GM18517 (cell line): Measurements from ENCODE around the gene CRIM1.

ENCODE experiments used
- ATAC-seq: cut with Tn5 transposase; IDR thresholded peaks from one replicate; pipeline ENCODE4 v1.9.1; 2021; ENCODE audit warnings: mild to moderate bottlenecking, moderate library complexity; ENCODE audit not compliant: unreplicated experiment

The CRIM1 gene

GRCh38 chr2:36572054-36572718, 216.6 kb downstream of the CRIM1 start:
- ATAC-seq = no peak

DNA sequence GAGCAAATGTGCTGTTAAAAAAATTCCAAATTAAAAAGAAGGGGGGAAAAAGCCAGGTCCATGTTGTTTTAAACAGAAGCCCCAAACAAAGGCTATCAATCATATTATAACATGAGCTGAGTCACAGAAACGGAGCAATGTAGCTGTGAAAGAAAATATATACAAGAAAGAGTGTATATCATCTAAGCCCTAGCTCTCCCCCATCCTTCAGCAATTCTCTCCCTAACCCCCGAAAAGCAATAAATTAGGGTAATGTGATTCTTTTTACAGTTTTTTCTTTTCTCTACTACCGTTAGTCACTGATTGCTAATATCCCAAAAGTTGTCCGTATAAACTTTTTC, 217.1 kb downstream of the CRIM1 start:
- ATAC-seq = no peak

DNA sequence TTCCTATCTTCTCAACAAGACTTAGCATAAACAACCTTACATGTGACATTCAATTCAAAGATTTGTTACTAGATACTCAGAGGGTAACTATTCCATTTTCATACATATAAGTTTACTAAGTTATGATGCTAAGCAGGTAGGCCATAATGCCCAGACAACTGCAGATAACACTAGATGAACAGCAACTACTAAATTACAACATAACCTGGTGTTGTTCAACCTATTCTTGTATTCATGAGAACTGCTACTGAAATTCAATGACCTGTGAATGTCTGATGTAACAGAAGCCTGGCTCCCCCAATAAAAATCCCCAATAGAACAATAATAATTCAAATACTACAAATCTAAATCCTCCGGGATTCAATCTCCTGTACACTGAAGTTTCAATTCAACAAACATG, 217.6 kb downstream of the CRIM1 start:
- ATAC-seq = no peak

- ATAC-seq = no peak
Measured at GRCh38 chr2:36574560-36574959, 219.0 kb downstream of the CRIM1 start.

DNA sequence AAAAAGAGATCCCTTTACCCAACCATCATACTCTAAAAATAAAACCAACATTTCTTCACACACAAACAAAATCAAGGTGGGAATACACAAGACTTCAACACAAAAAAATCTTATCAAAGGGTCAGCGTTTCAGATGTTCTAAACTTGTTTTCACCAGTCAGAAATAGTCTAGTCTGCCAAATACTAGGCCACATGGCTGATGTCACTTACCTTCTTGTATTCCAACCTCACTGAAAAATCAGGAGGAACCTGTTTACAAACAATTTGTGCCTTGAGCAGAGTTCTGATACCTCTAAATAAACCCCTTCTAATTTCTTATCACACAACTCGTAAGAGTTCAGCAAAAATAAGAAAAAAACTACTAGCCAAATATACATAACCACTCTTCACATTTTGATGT, 222.3 kb downstream of the CRIM1 start:
- ATAC-seq = no peak

GRCh38 chr2:36578343-36579296, 223.0 kb downstream of the CRIM1 start:
- ATAC-seq = no peak

GRCh38 chr2:36579297-36579664, 223.7 kb downstream of the CRIM1 start:
- no peak for ATAC-seq

DNA sequence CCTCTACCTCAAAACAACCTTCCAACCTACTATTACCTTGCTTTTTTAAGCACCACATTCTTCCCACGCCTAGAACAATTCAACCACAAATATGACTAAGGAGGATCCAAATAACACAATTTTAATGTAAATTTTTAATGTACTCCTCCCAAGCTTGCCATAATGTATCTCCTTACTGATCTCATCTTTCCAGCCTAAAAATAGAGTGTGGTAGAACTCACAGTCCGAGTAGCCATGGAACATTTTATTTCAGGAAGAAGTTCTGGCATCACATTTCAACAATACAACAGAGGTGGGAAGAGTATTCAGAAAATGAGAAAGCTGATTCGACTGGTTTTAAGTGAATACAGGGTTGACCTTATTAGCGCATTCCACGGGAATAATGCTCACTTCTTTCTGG, 227.0 kb downstream of the CRIM1 start:
- no peak for ATAC-seq

- no peak for ATAC-seq
Measured at GRCh38 chr2:36582951-36583350, 227.4 kb downstream of the CRIM1 start.

- ATAC-seq = no peak
Measured at GRCh38 chr2:36584148-36584794, 228.7 kb downstream of the CRIM1 start.

- no peak for ATAC-seq
Measured at GRCh38 chr2:36586672-36587071, 231.1 kb downstream of the CRIM1 start.

- no peak for ATAC-seq
Measured at GRCh38 chr2:36587101-36587500, 231.5 kb downstream of the CRIM1 start.

DNA sequence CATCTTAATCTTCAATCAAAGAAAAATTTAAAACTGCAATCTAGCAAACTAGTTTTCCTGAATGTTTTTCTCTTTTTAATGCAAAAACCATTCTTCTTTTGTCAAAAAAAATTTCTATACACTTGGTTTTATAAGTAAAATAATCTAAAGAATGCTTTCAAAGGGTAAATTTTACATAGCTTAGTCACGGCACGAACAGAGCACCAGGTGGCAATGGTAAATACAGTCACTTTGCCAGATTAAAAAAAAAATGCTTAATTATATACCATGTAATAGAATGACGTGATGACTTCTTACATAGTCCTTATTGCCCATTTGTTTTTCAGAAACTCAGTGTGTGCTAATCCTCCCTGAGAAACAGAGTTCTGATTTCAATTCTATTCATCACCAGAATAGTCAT, 232.0 kb downstream of the CRIM1 start:
- no peak for ATAC-seq

GRCh38 chr2:36589230-36589630, 233.7 kb downstream of the CRIM1 start:
- ATAC-seq = no peak

- ATAC-seq = no peak
Measured at GRCh38 chr2:36594849-36595248, 239.3 kb downstream of the CRIM1 start.

DNA sequence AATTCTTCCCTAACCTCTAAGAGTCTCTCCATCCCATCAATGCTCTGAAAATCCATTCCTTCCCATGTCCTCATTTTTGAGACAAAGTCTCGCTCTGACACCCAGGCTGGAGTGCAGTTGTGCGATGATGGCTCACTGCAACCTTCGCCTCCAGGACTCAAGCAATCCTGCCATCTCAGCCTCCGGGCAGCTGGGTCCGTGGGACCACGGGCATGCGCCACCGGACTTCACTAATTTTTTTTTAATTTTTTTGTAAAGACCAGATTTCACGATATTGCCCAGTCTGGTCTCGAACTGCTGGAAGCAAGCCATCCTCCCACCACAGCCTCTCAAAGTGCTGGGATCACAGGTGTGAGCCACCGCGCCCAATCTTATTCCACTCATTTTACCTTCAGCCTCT, 240.8 kb downstream of the CRIM1 start:
- ATAC-seq = no peak

DNA sequence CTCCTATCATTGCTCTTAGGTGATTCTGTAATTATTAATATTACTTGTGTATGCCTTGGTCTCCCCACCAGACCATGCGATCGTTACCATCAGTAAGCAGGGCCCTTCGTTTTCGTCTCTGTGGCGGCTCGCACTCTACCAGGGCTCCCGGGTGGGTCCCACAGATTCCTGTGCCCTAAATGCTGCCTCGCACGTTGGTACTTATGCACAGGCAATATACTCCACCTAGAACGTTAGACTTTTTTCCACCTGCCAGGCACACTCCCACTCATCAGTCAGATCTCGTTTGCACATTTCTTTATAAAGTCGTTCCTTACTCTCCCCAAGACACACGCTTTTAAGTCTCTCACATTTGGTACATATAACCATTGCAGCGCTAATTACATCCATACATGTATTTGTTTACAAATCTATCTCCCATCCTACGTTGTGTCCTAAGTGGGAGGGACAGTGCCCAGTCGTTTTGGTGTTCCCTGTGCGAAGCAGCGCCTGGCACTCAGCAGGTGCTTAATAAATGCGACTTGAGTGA, 241.5 kb downstream of the CRIM1 start:
- no peak for ATAC-seq

DNA sequence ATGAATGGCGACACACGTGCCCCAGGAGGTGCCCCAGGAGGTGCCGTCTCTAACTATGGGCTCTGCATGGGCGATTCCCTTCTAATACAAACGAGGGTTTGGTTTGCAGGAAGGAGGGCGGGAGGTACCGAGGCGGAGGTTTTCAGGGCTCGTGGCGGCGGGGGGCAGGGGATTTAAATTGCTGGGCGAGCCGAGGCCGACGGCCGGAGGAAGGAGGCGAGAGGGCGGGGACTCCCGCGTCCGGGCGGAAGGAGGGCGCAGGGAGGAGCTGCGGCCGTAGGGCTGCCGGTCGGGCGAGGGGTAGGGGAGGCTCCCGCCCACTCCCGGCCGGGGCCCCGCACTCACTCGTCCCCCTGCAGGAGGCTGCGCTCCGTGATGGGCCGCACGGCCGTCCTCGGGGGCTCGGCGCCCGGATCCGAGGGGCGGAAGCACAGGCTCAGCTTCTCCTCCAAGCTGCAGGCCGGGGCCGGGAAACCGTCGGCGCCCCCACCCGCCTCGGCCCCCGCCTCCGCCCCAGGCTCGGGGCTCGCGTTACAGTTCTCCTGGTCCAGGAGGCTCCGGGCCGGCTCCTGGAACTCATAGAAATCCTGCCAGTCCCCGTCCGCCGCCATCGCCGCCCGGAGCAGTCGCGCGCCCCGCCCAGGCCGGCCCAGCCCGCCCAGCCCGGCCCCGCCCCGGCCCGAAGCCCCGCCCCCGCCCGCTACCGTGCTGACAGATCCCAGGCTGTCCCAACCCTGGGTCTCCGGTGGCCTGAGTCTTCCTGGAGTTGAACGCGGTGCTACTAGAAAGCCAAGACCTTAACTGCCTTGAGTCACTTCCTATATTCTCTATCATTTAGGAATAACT, 242.2 kb downstream of the CRIM1 start, which contains the start of gene FEZ2:
Gene FEZ2, minus strand, starts transcription at position 637 of the 846 bp plus-strand sequence. Its CDS starts 26 bp downstream, at position 611.
- peak; percentile 98 for ATAC-seq
